Subcutaneous abdominal adipose tissue (tissue), 5 donors: ENCODE measurements around the gene BFSP2.

Source experiments
- H3K27ac ChIP-seq: one replicate; pipeline ENCODE4 v1.7.0; 2013; ENCODE audit warnings: low read depth, mild to moderate bottlenecking, inconsistent platforms, low read length, moderate library complexity
- H3K27me3 ChIP-seq, 5 donors: one replicate each; pipeline ENCODE4 v1.7.0; 2013; ENCODE audit warnings: low read length in 5 of 5, inconsistent platforms in 1 of 5; ENCODE audit not compliant: control insufficient read depth in 5 of 5, insufficient read depth in 4 of 5
- H3K36me3 ChIP-seq, 5 donors: one replicate each; pipeline ENCODE4 v1.7.0; 2013; ENCODE audit warnings: low read length in 5 of 5; ENCODE audit not compliant: control insufficient read depth in 5 of 5, insufficient read depth in 5 of 5
- H3K4me1 ChIP-seq, 5 donors: one replicate each; pipeline ENCODE4 v1.7.0; 2013; ENCODE audit warnings: low read length in 5 of 5, mild to moderate bottlenecking in 3 of 5, moderate library complexity in 1 of 5; ENCODE audit not compliant: control insufficient read depth in 5 of 5, insufficient read depth in 5 of 5
- H3K4me3 ChIP-seq, 5 donors: one replicate each; pipeline ENCODE4 v1.7.0; 2013; ENCODE audit warnings: low read length in 5 of 5, low read depth in 1 of 5
- H3K9ac ChIP-seq, 5 donors: one replicate each; pipeline ENCODE4 v1.7.0; 2013; ENCODE audit warnings: low read length in 5 of 5, mild to moderate bottlenecking in 4 of 5, moderate library complexity in 3 of 5
- H3K9me3 ChIP-seq, 5 donors: one replicate each; pipeline ENCODE4 v1.7.0; 2013; ENCODE audit warnings: low read length in 5 of 5; ENCODE audit not compliant: control insufficient read depth in 5 of 5
- donor health status: healthy.
- donor health status: healthy.
- donor health status: healthy.
- donor health status: healthy.
- donor health status: healthy.

BFSP2 gene

DNA sequence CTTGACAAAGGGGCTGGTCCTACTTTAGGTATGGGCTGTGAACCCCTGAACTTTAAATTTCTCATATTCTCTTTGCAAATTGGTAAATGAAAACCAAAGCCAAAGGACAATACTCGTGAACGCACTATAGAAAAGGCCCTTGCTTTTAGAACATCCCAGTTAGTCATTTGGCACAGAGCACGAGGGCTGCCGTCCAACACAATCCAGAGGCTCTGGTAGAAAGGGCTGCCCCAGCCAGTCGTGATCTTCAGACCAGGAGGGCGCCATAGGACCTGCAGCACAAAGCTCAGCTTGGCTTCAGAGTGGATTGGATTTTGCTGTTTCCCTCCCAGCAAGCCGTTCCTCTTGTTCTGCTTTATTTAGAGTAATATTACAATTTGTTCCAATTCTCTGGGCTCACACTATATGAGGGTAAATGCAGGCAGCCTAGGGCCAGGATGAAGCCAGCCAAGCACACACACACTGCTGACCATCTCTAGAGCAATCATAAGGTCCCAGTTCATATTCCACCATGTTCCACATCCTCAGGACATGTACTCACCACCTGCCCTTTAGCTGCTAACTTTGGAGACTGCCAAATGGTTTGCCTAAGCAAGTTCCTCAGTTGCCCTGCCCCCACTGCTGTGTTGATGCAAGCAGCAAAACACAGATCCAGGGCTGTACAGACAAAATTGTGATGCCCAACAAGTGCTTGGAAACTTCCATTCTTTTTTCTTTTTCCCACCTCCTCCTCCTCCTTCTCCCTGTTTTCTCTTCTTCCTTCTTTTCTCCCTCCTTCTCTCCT, 6.0 kb upstream of the BFSP2 start:
- Histone ChIP-seq H3K36me3 (no peaks in the 10 kb centered on the region), H3K9ac (no peak overlapping the region), H3K27me3 (peaks cover 0 to 5% (median 0%) of the 10 kb centered on the region in 5 donors), H3K27ac (no peak overlapping the region), H3K4me1 (no peaks in the 10 kb centered on the region), H3K9me3 (peaks cover 0 to 8% (median 4%) of the 10 kb centered on the region in 5 donors), H3K4me3 (no peak overlapping the region)

- Histone ChIP-seq H3K9ac (no peak overlapping the region), H3K9me3 (peaks cover 0 to 8% (median 4%) of the 10 kb centered on the region in 5 donors), H3K36me3 (no peaks in the 10 kb centered on the region), H3K4me1 (no peaks in the 10 kb centered on the region), H3K27ac (no peak overlapping the region), H3K27me3 (peaks cover 0 to 5% (median 0%) of the 10 kb centered on the region in 5 donors), H3K4me3 (no peak overlapping the region)
These were observed 5.1 kb upstream of the BFSP2 start for GRCh38 chr3:133394561-133395311.

- peaks cover 0 to 8% (median 4%) of the 10 kb centered on the region in 5 donors for H3K9me3 ChIP-seq
- H3K27ac ChIP-seq = no peak overlapping the region
- H3K36me3 ChIP-seq = no peaks in the 10 kb centered on the region
- H3K9ac ChIP-seq = no peak overlapping the region
- peaks cover 0 to 5% (median 0%) of the 10 kb centered on the region in 5 donors for H3K27me3 ChIP-seq
- H3K4me3 ChIP-seq = no peak overlapping the region
- H3K4me1 ChIP-seq = no peaks in the 10 kb centered on the region
These were observed 3.0 kb upstream of the BFSP2 start for GRCh38 chr3:133396906-133397305.

- H3K36me3 ChIP-seq = no peaks in the 10 kb centered on the region
- H3K27me3 ChIP-seq = peaks cover 0 to 8% (median 0%) of the 10 kb centered on the region in 5 donors
- no peak overlapping the region for H3K9ac ChIP-seq
- no peak overlapping the region for H3K4me3 ChIP-seq
- no peaks in the 10 kb centered on the region for H3K9me3 ChIP-seq
- no peaks in the 10 kb centered on the region for H3K4me1 ChIP-seq
- H3K27ac ChIP-seq = no peak overlapping the region
These were observed 1.7 kb downstream of the BFSP2 start for GRCh38 chr3:133401374-133402135.

GRCh38 chr3:133404920-133405319, 5.1 kb downstream of the BFSP2 start:
- H3K4me1 ChIP-seq = no peaks in the 10 kb centered on the region
- H3K4me3 ChIP-seq = no peak overlapping the region
- no peaks in the 10 kb centered on the region for H3K9me3 ChIP-seq
- H3K27ac ChIP-seq = no peak overlapping the region
- H3K27me3 ChIP-seq = peaks cover 0 to 7% (median 1%) of the 10 kb centered on the region in 5 donors
- H3K9ac ChIP-seq = no peak overlapping the region
- no peaks in the 10 kb centered on the region for H3K36me3 ChIP-seq

- no peaks in the 10 kb centered on the region for H3K9me3 ChIP-seq
- H3K4me3 ChIP-seq = no peak overlapping the region
- peaks cover 0 to 14% (median 4%) of the 10 kb centered on the region in 5 donors for H3K27me3 ChIP-seq
- H3K36me3 ChIP-seq = no peaks in the 10 kb centered on the region
- no peak overlapping the region for H3K27ac ChIP-seq
- no peak overlapping the region for H3K9ac ChIP-seq
- H3K4me1 ChIP-seq = peaks cover 0 to 8% (median 7%) of the 10 kb centered on the region in 5 donors
These were observed 8.5 kb downstream of the BFSP2 start for GRCh38 chr3:133408366-133408765.

GRCh38 chr3:133408961-133409360, 9.1 kb downstream of the BFSP2 start:
- peaks cover 0 to 12% (median 11%) of the 10 kb centered on the region in 5 donors for H3K4me1 ChIP-seq
- H3K9me3 ChIP-seq = no peaks in the 10 kb centered on the region
- no peak overlapping the region for H3K4me3 ChIP-seq
- peaks cover 0 to 13% (median 4%) of the 10 kb centered on the region in 5 donors for H3K27me3 ChIP-seq
- no peak overlapping the region for H3K9ac ChIP-seq
- H3K36me3 ChIP-seq = no peaks in the 10 kb centered on the region
- no peak overlapping the region for H3K27ac ChIP-seq

DNA sequence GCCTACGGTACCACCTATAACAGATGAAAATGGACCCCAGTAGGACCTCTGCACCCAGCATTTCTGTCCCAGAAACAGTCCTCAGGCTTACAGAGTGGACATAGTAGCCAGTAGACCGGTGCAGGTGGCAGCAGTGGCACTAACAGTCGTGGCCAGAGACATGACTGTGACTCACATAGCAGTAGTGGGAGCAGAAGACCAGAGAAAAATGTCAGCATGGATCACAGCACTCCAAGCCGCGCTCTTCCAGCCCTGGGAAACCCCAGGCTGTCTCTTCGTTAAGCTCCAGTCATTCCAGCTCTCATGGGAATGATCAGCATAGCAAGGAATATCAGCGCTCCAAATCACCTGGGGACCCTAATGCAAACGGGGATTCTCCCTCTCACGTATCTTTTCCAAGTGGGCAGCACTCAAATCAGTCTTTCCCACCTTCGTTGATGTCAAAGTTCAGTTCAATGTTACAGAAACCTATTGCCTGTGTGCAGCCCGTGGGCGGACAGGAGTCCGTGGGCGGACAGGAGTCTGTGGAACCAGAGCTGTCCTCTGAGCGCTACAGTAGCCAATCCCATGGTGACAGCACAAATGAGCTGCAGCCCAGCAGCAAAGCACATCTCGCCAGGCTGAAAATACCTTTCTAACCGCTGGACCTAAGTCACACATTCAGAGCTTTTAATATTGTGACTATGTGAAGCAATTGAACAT, 10.5 kb downstream of the BFSP2 start:
- H3K27me3 ChIP-seq = peaks cover 0 to 12% (median 2%) of the 10 kb centered on the region in 5 donors
- no peak overlapping the region for H3K27ac ChIP-seq
- peaks cover 0 to 12% (median 11%) of the 10 kb centered on the region in 5 donors for H3K4me1 ChIP-seq

More for the DNA sequence above, 10.5 kb downstream of the BFSP2 start:
- Histone ChIP-seq H3K9ac (no peak overlapping the region), H3K4me3 (no peak overlapping the region), H3K9me3 (no peaks in the 10 kb centered on the region), H3K36me3 (no peaks in the 10 kb centered on the region)
